Activated gamma-delta T cell (primary cell): ENCODE data around the gene BFSP2.
"Not testable (repeated sequence)": the region's sequence is repeated elsewhere in the genome, so short reads cannot be mapped to it uniquely, and the experiment has no call there.

Experiments
- DNase-seq: peaks from one replicate; lab custom pipeline; 2025; lab: John Stamatoyannopoulos, UW

BFSP2 gene

DNA sequence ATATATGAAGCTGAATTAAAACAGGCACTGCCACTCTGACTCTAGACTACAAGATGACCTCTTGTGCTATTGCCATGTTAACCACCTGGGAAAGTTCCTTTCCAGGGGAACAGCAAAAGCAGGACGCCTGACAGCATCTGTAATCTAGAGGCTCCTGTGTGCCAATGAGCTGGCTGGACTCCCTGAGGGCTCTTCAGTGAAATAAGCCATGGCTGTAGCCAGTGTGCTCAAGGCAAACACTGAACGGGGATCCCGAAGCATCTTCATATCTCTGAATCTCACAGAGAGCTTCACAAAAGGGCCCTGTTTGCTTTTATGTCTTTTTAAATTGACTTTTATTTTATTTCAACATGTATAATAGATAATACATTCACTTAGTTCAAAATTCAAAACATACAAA lies 57.2 kb downstream of the BFSP2 start:
- DNase-seq, result no peak

DNA sequence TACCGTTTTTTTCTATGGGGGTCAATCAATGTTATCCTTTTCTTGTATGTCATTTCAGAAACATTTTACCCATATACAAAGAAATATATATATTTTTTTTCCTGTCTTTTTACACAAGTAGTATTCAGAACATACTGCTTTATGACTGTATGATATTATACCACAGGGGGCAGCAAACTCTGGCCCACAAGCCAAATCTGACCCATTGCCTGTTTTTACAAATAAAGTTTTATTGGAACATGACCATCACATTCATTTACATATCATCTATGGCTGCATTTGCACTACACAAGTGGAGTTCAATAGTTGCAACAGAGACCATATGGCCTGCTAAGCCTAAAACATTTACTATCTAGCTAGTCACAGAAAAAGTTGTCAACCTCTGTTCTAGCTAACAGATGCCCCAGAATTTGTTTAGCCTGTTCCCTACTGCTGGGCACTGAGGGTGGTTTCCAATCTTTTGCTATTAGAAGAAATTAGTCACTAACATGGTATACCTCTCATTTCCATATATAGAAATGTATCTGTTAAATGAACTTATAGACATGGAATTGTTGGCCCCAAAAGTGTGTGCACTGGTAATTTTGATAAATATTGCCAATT lies 57.7 kb downstream of the BFSP2 start:
- DNase-seq, result no peak

DNA sequence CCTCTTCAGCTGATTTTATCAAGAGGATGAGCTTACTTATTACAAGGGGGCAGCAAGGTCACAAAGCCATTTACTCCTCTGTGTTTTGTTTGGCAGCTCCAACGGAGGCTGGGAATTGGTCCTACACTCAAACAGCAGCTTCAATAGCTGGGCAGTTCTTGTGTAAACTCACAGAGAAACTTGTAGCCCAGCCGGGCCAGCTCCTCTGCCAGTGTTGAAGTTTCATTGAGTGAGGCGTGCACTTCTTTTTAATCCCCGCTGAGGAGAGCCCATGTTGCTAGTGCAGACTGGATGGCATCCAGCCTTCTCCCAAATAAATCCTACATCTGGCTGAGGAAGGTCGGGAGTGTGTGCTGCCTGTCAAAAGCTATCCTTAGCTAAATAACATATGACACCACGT lies 59.5 kb downstream of the BFSP2 start:
- DNase-seq, result no peak

DNA sequence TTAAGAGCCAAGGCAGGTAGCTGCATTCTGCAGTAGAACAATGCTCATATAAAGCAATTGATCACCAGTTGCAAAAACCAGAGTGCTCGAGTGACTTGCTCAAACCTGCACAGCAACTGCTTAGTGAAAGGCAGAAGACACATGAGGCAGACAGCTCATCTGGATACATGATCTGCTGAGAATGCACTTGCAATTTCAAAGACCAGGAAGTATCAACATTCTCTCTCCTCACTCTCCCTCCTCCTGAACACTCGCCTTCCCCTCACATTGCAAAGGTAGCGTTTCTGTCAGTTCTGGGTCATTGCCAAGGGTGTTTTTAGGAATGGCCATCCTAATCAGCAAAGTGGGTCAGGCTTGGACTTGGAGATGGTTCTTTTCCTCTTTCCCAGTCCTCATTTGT lies 61.0 kb downstream of the BFSP2 start:
- no peak for DNase-seq

DNA sequence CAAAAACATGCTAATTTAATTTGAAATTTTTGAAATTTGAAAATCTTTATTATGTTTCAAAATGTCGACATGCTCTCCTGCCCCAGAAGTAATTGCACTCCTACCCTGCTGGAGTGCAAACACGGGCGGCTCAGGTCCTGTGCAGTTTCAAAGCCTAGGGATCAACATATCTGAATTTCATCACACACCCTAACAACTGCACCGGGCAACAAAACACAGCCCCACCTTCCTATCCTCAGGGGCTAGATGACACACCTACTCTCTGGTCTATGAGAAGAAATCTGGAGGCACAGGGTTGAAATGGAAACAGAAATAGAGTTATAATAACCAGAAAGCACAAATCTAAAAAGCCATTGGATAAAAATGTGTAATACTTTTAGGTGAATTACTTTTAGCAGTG lies 61.4 kb downstream of the BFSP2 start:
- no peak for DNase-seq

DNA sequence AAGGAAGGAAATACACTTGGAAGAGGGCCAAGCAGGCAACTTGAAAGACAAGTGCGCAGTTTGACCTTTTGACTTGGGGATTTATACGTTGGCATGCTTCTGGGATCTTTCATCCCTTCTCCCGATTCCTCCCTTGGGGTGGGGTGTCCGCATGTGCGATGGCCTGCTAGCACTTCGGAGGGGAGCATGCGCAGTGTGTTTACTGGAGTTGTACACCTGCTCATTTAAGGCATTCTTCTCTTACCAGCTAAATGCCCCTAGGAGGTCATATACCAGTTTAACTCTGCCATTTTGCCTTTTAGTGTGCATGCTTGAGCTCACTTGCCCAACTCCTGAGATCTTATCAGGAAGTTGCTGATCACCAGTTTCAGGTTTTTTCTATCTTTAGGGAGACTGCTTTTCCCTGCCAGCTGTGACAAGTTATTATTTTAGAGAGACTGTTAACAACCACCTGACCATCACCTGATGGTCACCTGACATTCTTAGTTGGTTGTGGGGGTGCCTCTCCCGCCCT lies 63.5 kb downstream of the BFSP2 start:
- no peak for DNase-seq

DNA sequence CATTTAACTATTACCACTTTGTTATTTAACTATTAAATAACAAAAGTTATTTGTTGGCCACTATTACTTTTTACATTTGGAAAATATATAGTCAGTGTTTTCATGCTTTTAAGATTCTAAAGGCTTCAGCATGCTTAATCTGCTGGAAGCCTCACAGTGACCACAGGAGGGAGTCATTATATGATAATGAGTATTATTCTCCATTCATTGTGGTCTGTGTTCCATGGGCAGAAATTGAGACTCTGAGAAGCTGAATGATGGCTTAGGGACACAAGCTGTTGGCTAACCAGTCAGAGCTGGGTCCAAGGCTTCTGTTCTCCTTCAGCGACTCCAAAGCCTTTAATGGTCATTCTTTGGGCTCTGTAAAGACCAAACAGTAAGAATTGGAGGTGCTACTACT lies 64.7 kb downstream of the BFSP2 start:
- DNase-seq, result no peak

DNA sequence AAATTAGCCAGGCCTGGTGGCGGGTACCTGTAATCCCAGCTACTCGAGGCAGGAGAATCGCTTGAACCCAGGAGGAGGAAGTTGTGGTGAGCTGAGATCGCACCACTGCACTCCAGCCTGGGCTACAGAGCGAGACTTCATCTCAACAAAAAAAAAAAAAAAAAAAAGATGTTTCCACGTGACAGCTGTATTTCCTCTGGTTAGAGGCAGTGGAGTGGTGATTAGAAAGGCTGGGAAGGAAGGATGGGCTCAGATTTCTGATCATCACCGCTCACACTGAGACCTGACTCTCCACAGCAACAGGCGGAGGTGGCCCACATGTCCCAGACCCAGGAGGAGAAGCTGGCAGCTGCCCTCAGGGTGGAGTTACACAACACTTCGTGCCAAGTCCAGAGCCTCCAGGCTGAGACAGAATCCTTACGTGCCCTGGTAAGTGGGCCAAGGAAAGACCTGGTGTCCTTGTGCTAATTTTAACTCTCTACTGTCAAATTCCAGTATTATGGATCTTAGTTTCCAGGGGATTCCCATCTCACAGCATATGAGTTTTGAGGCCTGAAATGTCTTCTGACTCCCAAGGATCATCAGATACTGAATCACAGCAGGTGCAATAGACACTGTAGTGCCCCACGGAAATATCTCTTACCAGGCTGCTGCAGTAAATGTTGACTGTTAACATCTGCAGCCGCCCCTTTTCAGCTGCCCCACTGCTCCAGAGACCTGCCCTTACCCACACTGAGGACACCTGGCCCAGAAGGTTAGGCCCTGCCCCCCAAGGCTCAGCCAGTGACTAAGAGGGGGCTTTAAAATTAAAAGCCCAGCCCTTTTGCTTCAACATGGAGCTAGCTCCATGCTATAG lies 66.9 kb downstream of the BFSP2 start:
- no peak for DNase-seq

DNA sequence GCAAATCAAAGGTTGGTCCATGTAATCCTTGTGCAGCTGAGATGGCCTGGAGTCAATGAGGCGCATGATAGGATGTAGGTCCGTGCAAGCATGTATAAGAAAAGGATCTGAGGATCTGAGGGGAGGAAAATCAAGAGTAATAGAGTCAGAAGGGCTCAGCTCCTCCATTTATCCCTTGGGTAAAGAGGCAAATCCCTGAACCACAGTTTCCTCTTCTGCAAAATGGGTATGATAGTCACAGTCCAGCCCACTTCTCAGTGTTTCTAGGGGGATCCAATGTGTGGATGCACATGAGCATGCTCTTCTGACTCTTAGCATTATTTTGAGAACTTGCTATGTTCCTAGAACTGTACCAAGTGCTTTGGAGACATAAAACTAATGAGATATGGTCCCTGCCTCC lies 67.9 kb downstream of the BFSP2 start:
- DNase-seq, result no peak

DNA sequence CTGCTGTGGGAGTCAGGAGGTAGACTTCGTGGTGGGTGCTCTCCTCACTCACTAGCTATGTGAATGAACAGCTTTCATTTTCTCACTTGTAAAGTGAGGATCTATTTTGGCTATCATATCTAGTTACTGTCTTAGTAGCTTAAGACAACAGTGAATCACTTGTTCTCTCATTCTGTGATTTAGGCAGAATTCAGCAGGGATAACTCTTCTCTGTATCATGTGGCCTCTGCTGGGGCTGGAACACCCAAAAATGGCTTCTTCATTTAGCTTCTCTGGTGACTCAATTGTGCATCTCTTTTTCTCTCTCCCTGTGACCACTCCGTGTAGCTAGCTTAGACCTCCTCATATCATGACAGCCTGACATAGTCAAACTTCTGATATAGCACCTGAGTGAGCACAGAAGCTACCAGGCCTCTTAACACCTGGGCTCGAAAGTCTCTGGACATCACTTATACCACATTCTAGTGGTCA lies 68.4 kb downstream of the BFSP2 start:
- DNase-seq, result no peak

DNA sequence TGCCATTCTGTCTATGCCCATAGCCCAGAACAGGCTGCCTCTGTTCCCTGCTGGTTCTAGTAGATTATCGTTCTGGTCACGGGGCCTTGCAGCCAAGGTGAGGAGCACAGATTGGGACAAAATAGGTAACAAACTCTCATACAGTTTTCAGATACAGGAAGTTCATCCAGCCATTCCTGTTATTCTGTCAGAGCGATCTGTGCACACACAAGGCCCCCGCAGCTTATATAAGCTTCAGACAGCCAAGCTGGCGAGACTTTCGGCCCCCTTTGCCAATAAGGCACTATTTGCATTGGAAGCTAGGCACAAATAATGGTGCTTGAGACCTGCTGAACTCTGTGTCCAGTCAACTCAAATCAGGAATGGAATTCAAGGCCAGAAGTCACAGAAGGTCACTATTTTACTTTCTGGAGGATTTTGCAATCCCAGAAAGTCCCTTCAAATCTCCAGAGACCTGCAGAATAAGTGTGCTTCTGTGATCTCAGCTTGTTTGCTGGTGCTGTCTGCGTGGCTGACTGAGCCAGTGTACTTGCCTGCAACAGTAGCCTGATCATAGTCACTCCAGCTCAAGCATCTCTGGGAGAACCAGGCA lies 69.4 kb downstream of the BFSP2 start:
- no peak for DNase-seq

DNA sequence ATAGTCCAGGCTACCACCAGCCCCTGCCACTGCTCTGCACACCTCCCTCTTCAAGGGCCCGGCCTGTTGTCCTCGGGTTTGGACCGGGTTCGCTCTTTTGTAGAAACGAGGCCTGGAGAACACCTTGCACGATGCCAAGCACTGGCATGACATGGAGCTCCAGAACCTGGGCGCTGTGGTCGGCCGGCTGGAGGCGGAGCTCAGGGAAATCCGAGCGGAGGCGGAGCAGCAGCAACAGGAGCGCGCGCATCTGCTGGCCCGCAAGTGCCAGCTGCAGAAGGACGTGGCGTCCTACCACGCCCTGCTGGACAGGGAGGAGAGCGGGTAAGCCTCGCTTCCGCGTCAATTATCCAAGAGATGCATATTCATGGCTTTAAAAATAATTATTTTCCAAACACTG lies 72.4 kb downstream of the BFSP2 start:
- no peak for DNase-seq

DNA sequence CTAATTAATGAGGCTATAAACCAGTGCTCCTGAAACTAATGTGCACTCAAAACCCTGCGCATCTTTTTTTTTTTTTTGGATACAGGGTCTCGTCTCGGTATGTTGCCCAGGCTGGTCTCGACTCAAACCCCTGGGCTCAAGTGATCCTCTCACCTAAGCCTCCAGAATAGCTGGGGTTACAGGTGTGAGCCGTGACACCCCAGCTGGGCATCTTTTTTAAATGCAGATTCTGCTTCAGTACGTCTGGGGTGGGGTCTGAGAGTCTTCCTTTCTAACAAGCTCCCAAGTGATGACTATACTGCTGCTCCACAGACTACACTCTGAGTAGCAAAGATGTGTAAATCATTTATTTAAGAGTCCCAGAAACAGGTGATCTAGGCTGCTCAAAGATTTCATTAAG lies 73.0 kb downstream of the BFSP2 start:
- no peak for DNase-seq

DNA sequence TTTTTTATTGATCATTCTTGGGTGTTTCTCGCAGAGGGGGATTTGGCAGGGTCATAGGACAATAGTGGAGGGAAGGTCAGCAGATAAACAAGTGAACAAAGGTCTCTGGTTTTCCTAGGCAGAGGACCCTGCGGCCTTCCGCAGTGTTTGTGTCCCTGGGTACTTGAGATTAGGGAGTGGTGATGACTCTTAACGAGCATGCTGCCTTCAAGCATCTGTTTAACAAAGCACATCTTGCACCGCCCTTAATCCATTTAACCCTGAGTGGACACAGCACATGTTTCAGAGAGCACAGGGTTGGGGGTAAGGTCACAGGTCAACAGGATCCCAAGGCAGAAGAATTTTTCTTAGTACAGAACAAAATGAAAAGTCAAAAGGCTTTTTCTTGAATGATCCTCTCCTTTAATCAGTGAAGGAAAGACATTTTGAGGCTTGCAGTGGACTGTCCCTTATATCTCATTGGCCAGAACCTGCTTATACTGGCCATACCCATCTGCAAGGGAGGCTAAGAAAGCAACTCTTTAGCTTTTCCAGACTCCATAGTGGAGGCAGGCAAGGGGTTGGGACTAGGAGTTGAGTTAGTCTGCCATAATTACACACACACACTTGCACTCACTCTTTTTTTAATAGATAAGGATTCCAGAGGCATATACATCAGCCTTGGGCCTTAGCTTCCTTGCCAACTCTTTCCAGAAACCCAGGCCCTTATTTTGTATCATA lies 73.8 kb downstream of the BFSP2 start:
- DNase-seq, result not testable (repeated sequence)

DNA sequence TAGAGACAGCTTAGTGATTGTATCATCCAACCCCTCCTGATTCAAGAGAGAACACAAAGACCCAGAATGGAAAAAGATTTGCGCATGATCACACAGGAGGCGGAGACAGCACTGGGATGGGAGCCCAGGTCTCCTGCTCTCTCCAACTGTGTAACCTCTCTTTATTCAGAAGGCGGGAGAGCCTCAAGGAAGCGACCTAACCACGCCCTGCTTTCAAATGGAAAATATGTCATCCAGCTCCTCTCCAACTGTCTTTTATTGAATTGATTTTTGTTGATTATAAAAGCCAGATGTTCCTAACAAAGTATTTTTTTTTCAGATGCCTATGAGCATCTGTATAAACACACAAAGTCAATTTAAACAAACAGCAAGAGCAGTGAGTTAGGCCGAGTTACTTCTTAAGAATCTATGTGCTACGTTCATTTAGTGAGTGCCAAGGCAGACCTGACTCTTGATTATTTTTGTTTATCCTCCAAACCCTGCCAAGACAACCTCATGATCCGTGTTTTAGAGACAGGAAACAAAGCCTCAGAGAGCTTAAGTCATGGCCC lies 74.5 kb downstream of the BFSP2 start:
- DNase-seq, result no peak

DNA sequence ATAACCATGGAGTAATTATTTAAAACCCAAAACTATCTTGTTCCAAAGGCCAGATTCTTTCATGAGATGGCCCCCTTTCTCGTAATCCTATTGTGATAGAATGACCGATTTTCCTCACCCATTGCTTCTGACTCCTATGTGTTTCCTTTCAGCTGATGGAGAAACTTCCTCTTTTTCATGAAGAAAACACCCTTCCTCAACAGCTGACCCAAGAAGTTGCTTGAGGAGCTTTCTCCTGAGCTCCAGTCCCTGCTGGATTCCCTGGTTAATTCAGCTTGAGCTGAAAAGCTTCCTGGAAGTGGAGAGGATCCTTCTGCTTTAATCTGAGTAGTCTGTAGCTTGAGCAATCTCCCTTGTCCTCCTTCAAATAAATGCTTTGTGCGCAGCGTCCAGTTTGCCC lies 75.0 kb downstream of the BFSP2 start:
- DNase-seq, result no peak

DNA sequence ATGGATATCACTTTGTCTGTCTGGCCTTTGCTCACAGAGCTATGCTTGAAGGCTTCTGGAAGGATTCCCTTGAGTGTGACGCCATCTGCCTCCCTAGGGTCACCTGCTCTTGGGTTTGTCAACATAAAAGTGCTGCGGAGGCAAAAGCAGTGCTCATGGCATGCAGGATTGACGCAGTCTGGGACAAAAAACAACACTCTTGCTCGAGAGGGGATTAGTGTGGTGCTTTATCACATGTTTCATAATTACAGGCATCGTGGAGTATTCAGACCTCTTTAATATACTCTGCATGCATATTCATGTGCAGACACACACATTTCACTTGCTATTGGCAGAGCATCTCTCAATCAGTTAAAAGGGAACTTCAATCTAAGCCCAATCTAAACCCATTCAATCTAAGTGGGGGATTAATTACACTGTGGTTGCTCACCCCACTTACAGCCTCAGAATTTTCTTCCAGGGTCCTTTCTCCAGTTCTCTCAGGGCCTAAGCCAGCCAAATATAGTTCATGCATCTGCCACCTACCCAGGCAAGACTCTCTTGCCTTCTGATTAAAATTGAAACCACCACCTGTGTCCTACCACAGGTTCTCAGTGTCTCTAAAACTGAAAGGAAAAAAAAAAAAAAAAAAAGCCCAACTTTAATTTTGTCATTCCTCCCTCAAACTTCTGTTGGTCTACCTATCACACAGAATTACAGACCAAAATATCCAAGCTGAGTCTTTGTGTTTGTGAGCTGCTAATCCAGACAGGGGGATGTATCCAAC lies 75.6 kb downstream of the BFSP2 start:
- no peak for DNase-seq

DNA sequence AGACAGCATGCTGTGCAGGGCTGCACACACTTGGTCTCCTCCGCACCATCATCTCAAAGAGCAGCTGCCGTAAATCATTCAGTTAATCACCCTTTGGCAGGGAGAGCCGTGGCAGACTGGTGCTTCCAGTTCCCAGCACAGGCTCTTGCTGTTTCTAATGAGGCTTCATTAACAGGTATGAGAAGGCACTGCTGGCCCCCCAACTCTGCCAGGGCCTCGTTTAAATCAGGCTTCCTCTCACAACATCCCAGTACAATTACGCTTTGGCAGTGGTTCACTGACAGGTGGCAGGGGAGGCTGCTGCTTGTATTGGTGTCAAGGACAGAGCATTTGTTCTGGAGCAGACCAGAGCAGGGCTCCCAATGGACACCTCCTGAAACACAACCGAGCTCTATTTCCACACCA lies 77.1 kb downstream of the BFSP2 start:
- no peak for DNase-seq

DNA sequence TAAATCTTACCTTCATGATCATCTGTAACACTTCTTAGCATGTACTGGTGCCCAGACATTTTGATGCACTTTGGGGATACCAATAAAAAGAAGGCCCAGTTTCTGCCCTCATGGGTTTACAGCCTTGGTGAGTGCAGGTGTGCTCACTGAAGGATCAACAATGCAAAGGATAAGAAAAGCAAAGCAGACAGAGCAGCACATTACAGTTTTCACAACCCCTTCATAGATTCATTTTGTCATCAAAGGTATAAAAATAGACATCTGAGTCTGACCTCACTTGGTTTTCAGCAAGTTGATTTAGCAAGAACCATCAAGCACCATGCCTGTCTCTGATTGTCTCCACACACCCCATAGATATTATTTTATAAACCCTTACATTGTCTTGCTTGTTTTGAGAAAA lies 77.6 kb downstream of the BFSP2 start:
- DNase-seq, result no peak

DNA sequence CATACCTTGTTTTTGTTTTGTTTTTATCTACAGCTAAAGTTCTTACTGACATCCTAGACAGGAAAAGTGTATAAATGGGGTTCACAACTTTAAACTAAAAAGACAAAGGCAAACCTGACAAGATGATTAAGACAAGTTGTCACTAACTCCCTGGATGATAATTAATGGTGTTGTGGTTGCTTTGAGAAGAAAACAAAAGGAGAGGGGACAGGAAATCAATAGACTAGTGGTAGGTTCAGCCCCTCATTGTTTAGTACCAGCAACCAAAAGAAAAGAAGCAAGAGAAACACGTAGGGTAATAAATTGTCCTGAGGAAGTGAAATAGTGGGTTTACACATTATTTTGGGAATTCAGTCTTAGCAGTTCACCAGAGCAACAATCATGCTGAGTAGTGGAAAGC lies 78.8 kb downstream of the BFSP2 start:
- no peak for DNase-seq

DNA sequence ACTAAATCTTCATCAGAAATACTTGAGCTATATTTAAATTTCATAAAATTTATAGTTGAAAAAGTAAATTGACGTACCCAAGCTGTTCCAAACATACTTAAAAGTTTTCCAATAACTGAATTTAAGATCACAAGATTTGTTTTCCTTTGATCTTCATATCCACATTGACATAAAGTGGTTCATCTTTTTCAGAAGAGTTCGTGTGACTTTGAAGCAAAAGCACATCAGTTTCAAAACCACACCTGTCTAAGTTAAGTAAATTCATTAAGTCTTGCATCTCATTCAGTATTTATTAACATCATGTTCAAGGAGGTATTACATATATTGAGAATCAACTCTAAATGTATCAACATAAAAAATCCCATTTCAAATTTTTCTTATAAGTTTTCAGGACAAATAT lies 79.5 kb downstream of the BFSP2 start:
- no peak for DNase-seq
